IMR-90 (cell line): Measurements from ENCODE around the gene TSGA10IP. TPM values are rescaled to one million over a fixed set of nuclear protein-coding genes. Genes with fewer than 3 reads are reported as not detected.

Experiments used
- ATAC-seq: fragments of 200-7000 bp; cut with Tn5 transposase; 2 replicates; pipeline ENCODE4 v1.9.1; 2020; ENCODE audit warnings: low read depth, mild to moderate bottlenecking, moderate library complexity
- BruUV-seq: library from RNA; stranded (reverse); fragments of 400-500 nt; replicated peaks from 2 replicates; lab custom pipeline; 2021; lab: Mats Ljungman, UMichigan
- CTCF ChIA-PET: fragments of 300-600 bp; formaldehyde crosslinking; extraction: SDS; loops from one replicate; lab custom pipeline; 2021; ENCODE audit warnings: antibody characterized with exemption; lab: Yijun Ruan, JAX
- POLR2A ChIA-PET: fragments of 300-600 bp; sonication (Branson Sonifier 250); formaldehyde crosslinking; loops from one replicate; lab custom pipeline; 2022; ENCODE audit warnings: antibody characterized with exemption; ENCODE audit not compliant: unreplicated experiment; lab: Charles Lee
- DNase-seq: peaks from one replicate; pipeline ENCODE4 v3.0.0; 2013
- H2AFZ ChIP-seq: replicated peaks from 2 replicates; pipeline ENCODE3; 2013; ENCODE audit warnings: low read length, mild to moderate bottlenecking; ENCODE audit not compliant: poor library complexity
- H2AK5ac ChIP-seq: 2 replicates; pipeline ENCODE4 v1.6.1; 2013; ENCODE audit warnings: low read depth, low read length, inconsistent platforms
- H2AK9ac ChIP-seq: replicated peaks from 2 replicates; pipeline ENCODE3; 2013; ENCODE audit warnings: mild to moderate bottlenecking, low read depth, low read length, moderate library complexity; ENCODE audit not compliant: poor library complexity
- H2BK120ac ChIP-seq: 2 replicates; pipeline ENCODE4 v1.6.1; 2013; ENCODE audit warnings: low read depth, low read length, inconsistent platforms
- H2BK15ac ChIP-seq: 3 replicates; pipeline ENCODE4 v1.6.1; 2013; ENCODE audit warnings: low read depth, low read length, inconsistent platforms
- H2BK20ac ChIP-seq: 2 replicates; pipeline ENCODE4 v1.6.1; 2013; ENCODE audit warnings: low read depth, mild to moderate bottlenecking, inconsistent platforms, low read length, moderate library complexity
- H2BK5ac ChIP-seq: 2 replicates; pipeline ENCODE4 v1.6.1; 2013; ENCODE audit warnings: mild to moderate bottlenecking, low read depth, low read length, inconsistent platforms; ENCODE audit not compliant: poor library complexity, severe bottlenecking
- H3K14ac ChIP-seq: replicated peaks from 2 replicates; pipeline ENCODE4 v1.6.1; 2013; ENCODE audit warnings: low read depth, low read length, inconsistent platforms
- H3K18ac ChIP-seq: 2 replicates; pipeline ENCODE4 v1.6.1; 2013; ENCODE audit warnings: low read depth, low read length, control low read depth
- H3K23ac ChIP-seq: 2 replicates; pipeline ENCODE4 v1.6.1; 2013; ENCODE audit warnings: low read depth, low read length, inconsistent platforms
- H3K27ac ChIP-seq: 2 replicates; pipeline ENCODE4 v1.5.1; 2013; ENCODE audit warnings: mild to moderate bottlenecking, control low read depth, low read length; ENCODE audit not compliant: insufficient read depth
- H3K27me3 ChIP-seq: 2 replicates; pipeline ENCODE4 v1.6.1; 2013; ENCODE audit warnings: low read length; ENCODE audit not compliant: control insufficient read depth, insufficient read depth
- H3K36me3 ChIP-seq: 2 replicates; pipeline ENCODE4 v1.6.1; 2013; ENCODE audit warnings: low read length, mixed read lengths; ENCODE audit not compliant: control insufficient read depth, insufficient read depth
- H3K4ac ChIP-seq: 2 replicates; pipeline ENCODE4 v1.6.1; 2013; ENCODE audit warnings: low read depth, low read length, inconsistent platforms
- H3K4me1 ChIP-seq: 2 replicates; pipeline ENCODE4 v1.6.1; 2013; ENCODE audit warnings: low read length, mixed read lengths; ENCODE audit not compliant: control insufficient read depth, insufficient read depth
- H3K4me2 ChIP-seq: 2 replicates; pipeline ENCODE4 v1.6.1; 2013; ENCODE audit warnings: low read depth, mild to moderate bottlenecking, control low read depth, low read length, moderate library complexity
- H3K4me3 ChIP-seq: 2 replicates; pipeline ENCODE4 v1.5.1; 2013; ENCODE audit warnings: low read depth, mild to moderate bottlenecking, control low read depth, low read length, moderate library complexity; ENCODE audit not compliant: insufficient read depth
- H3K56ac ChIP-seq: 2 replicates; pipeline ENCODE4 v1.6.1; 2013; ENCODE audit warnings: low read length, inconsistent platforms; ENCODE audit not compliant: insufficient read depth; ENCODE audit errors: extremely low read depth
- H3K79me1 ChIP-seq, 2 experiments: 2 replicates each; pipeline ENCODE4 v1.6.1; 2013; ENCODE audit warnings: low read length in 2 of 2, inconsistent platforms in 1 of 2, low read depth in 1 of 2
- H3K9ac ChIP-seq: 2 replicates; pipeline ENCODE4 v1.6.1; 2013; ENCODE audit warnings: low read depth, low read length, control low read depth
- H3K9me1 ChIP-seq: 2 replicates; pipeline ENCODE4 v1.6.1; 2013; ENCODE audit warnings: low read length, inconsistent platforms; ENCODE audit not compliant: insufficient read depth
- H3K9me3 ChIP-seq: 2 replicates; pipeline ENCODE4 v1.6.1; 2013; ENCODE audit warnings: low read length; ENCODE audit not compliant: control insufficient read depth, insufficient read depth
- H4K20me1 ChIP-seq: 2 replicates; pipeline ENCODE4 v1.6.1; 2013; ENCODE audit warnings: low read length, inconsistent platforms; ENCODE audit not compliant: insufficient read depth
- H4K5ac ChIP-seq: 2 replicates; pipeline ENCODE4 v1.6.1; 2013; ENCODE audit warnings: mild to moderate bottlenecking, low read depth, low read length, control low read depth
- H4K8ac ChIP-seq, 2 experiments: 2 replicates each; pipeline ENCODE4 v1.6.1; 2013; ENCODE audit warnings: low read depth in 2 of 2, low read length in 2 of 2, control low read depth in 1 of 2, inconsistent platforms in 1 of 2
- H4K91ac ChIP-seq: 2 replicates; pipeline ENCODE4 v1.6.1; 2013; ENCODE audit warnings: low read depth, low read length, inconsistent platforms; ENCODE audit not compliant: insufficient read depth
- BHLHE40 ChIP-seq: fragments of 150-350 bp; IDR thresholded peaks from 2 replicates; pipeline ENCODE4 v1.6.1; 2016; ENCODE audit warnings: mild to moderate bottlenecking, low read depth, low read length
- CEBPB ChIP-seq: IDR thresholded peaks from 2 replicates; pipeline ENCODE4 v1.6.1; 2012; ENCODE audit warnings: low read depth, low read length, improper control_type of control experiment
- CHD1 ChIP-seq: IDR thresholded peaks from 2 replicates; pipeline ENCODE4 v1.6.1; 2012; ENCODE audit warnings: low read depth, low read length, improper control_type of control experiment
- CTCF ChIP-seq: conservative IDR thresholded peaks from 2 replicates; pipeline ENCODE4 v1.5.1; 2012; ENCODE audit warnings: mild to moderate bottlenecking, low read depth, low read length, improper control_type of control experiment
- MAZ ChIP-seq: IDR thresholded peaks from 2 replicates; pipeline ENCODE4 v1.6.1; 2012; ENCODE audit warnings: low read depth, mild to moderate bottlenecking, low read length, improper control_type of control experiment, moderate library complexity, borderline replicate concordance
- MXI1 ChIP-seq: IDR thresholded peaks from 2 replicates; pipeline ENCODE4 v1.6.1; 2012; ENCODE audit warnings: low read depth, mild to moderate bottlenecking, low read length, moderate library complexity, borderline replicate concordance
- NFE2L2 ChIP-seq: fragments of 150-350 bp; IDR thresholded peaks from 2 replicates; pipeline ENCODE4 v1.6.1; 2016; ENCODE audit warnings: low read depth, mild to moderate bottlenecking, low read length
- RAD21 ChIP-seq: IDR thresholded peaks from 2 replicates; pipeline ENCODE4 v1.6.1; 2012; ENCODE audit warnings: low read length, improper control_type of control experiment
- RCOR1 ChIP-seq: IDR thresholded peaks from 2 replicates; pipeline ENCODE4 v1.6.1; 2012; ENCODE audit warnings: mild to moderate bottlenecking, low read length, improper control_type of control experiment; ENCODE audit not compliant: insufficient replicate concordance
- RFX5 ChIP-seq: IDR thresholded peaks from 2 replicates; pipeline ENCODE4 v1.8.0; 2012; ENCODE audit warnings: low read depth, mild to moderate bottlenecking, low read length, moderate library complexity
- SMC3 ChIP-seq: fragments of 150-350 bp; IDR thresholded peaks from 2 replicates; pipeline ENCODE4 v1.6.1; 2016; ENCODE audit warnings: low read depth, mild to moderate bottlenecking, antibody characterized with exemption, low read length, moderate library complexity
- USF2 ChIP-seq: fragments of 150-350 bp; IDR thresholded peaks from 2 replicates; pipeline ENCODE4 v1.6.1; 2017; ENCODE audit warnings: mild to moderate bottlenecking, antibody characterized with exemption, low read length, low read depth
- WGBS, 2 experiments: methylation state at CpG; one replicate each; pipeline versions ENCODE4 v1.1.5 to v1.1.7; 2013; ENCODE audit warnings: missing lambda C conversion rate in 2 of 2; ENCODE audit not compliant: insufficient read length in 1 of 2; ENCODE audit errors: extremely low coverage in 2 of 2; 5-methylcytosine and 5-hydroxymethylcytosine counted together
- dilution Hi-C: fragments of 300-500 bp; cut with HindIII; formaldehyde crosslinking; loops from one replicate; pipeline ENCODE4 v1.14.3; 2018; ENCODE audit warnings: low sequenced_read_pairs; ENCODE audit not compliant: unreplicated experiment
- in situ Hi-C: fragments of 300-500 bp; cut with MboI; formaldehyde crosslinking; loops from 3 replicates; pipeline ENCODE4 v1.14.3; 2019; ENCODE audit warnings: low sequenced_read_pairs, inconsistent platforms, mixed read lengths
- intact Hi-C: fragments of 100-400 bp; cut with micrococcal nuclease; formaldehyde crosslinking; loops from 2 replicates; pipeline ENCODE4 v1.10.0; 2022
- polyA plus RNA-seq, 3 experiments: library from polyadenylated mRNA; depleted of rRNA; stranded (reverse); fragments of >200 nt; gene quantifications; 2 replicates each; pipeline ENCODE4 v1.2.3, GENCODE V29; 2012; ENCODE audit warnings: low replicate concordance in 1 of 3
- total RNA-seq: library from RNA; depleted of rRNA; stranded (reverse); fragments of >200 nt; gene quantifications from 2 replicates; pipeline ENCODE4 v1.2.3, GENCODE V29; 2012

TSGA10IP gene
- total and polyA plus RNA-seq, 2 of the 4 experiments (the other 2 are of a cell fraction): 0.21 TPM; not detected in 1

DNA sequence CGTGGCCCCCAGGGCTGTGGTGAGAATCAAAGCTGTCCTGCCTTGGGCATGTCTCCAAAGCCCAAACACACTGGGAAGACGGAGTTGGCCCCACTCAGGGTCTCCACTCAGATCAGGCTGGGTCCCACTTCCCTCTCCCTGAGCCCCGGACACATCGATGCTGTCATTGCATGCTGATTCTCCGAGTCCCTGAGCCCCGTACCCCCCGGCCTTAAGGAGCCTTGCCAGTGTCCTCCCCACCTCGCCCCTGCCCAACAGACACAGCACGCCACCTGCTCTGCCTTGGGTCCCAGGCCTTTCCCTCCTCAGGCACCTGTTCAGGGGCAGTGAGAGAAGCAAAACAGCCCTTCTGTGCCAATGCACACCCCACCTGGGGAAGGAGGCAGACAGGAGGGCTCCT lies 42.1 kb downstream of the TSGA10IP start:
- DNase-seq: no peak

More for the DNA sequence above, 42.1 kb downstream of the TSGA10IP start:
- Histone ChIP-seq H3K9me3 (no peaks in the 10 kb centered on the region), H4K20me1 (no peaks in the 10 kb centered on the region), H3K18ac (no peak overlapping the region), H3K9ac (no peak overlapping the region), H2BK20ac (no peak overlapping the region), H3K23ac (no peak overlapping the region), H3K4me2 (no peak overlapping the region), H3K4me1 (no peaks in the 10 kb centered on the region), H2BK120ac (no peak overlapping the region), H3K27me3 (no peaks in the 10 kb centered on the region), H3K4me3 (no peak overlapping the region), H2AK5ac (no peak overlapping the region), H2BK15ac (no peak overlapping the region), H4K8ac (no peak overlapping the region), H2AFZ (no peak overlapping the region), H3K56ac (no peak overlapping the region), H2BK5ac (no peak overlapping the region), H4K5ac (no peak overlapping the region), H2AK9ac (peak overlapping the region; percentile 16), H3K9me1 (no peaks in the 10 kb centered on the region), H3K27ac (no peak overlapping the region), H3K4ac (no peak overlapping the region), H4K91ac (no peak overlapping the region), H3K14ac (no peak overlapping the region), H3K79me1 (0 out of 4 replicates have a peak, but pooled peaks cover 0 to 3% of the 10 kb centered on the region in 2 experiments), H3K36me3 (peaks cover 5% of the 10 kb centered on the region)
- in situ Hi-C loops (loop anchor here (5.0 to 10.0 kb wide), 2 partner anchors 105 to 273 kb away; partner anchors contain the start of gene KAT5), dilution Hi-C loops (no loop called here), intact Hi-C loops (loop anchor here (5.0 kb wide), 1 partner anchor 205 kb away; the partner anchor contains the start of gene AP5B1)
- no peak for TF ChIP-seq RFX5
- no peak for TF ChIP-seq RAD21
- no peak for TF ChIP-seq CTCF
- no peak for TF ChIP-seq CHD1
- TF ChIP-seq NFE2L2: no peak
- no peak for TF ChIP-seq RCOR1
- no peak for TF ChIP-seq SMC3
- no peak for TF ChIP-seq MAZ
- TF ChIP-seq CEBPB: no peak
- TF ChIP-seq USF2: no peak
- TF ChIP-seq BHLHE40: no peak
- no peak for TF ChIP-seq MXI1
- ATAC-seq: no peak
- ChIA-PET CTCF (no interaction called here), POLR2A (interaction anchor here (0.5 kb wide), 1 partner anchor 90 kb away, joined by 5 read pairs; no protein-coding TSS in a partner anchor)
- no TSS peak for BruUV-seq
- 92% methylated on average over 5 of the region's 9 CpGs; no CpG with 5 or more reads in 1 of the 2 experiments for WGBS, 2 experiments
